WERI-Rb-1 (cell line): ENCODE results near the gene TARBP2.

Source experiments
- DNase-seq: peaks from one replicate; pipeline ENCODE4 v3.0.0-alpha.2; 2020
- H3K27ac ChIP-seq: fragments of 250-450 bp; sonication (Bioruptor Pico); 2 replicates; pipeline ENCODE4 v1.5.1; 2020; ENCODE audit warnings: mild to moderate bottlenecking, moderate library complexity
- H3K27me3 ChIP-seq: fragments of 250-450 bp; sonication (Bioruptor Pico); 2 replicates; pipeline ENCODE4 v1.5.1; 2021; ENCODE audit warnings: mild to moderate bottlenecking, low read depth, moderate library complexity; ENCODE audit not compliant: insufficient read depth, severe bottlenecking
- H3K36me3 ChIP-seq: fragments of 250-450 bp; sonication (Bioruptor Pico); 2 replicates; pipeline ENCODE4 v1.5.1; 2020; ENCODE audit warnings: mild to moderate bottlenecking, moderate library complexity
- H3K4me3 ChIP-seq: 2 replicates; pipeline ENCODE4 v1.5.1; 2011; ENCODE audit warnings: low read depth, mild to moderate bottlenecking, control low read depth, low read length
- H3K9me3 ChIP-seq: fragments of 250-450 bp; sonication (Bioruptor Pico); 2 replicates; pipeline ENCODE4 v1.5.1; 2021; ENCODE audit warnings: mild to moderate bottlenecking, moderate library complexity; ENCODE audit not compliant: severe bottlenecking
- CTCF ChIP-seq: IDR thresholded peaks from 2 replicates; pipeline ENCODE4 v1.5.1; 2011; ENCODE audit warnings: low read depth, mild to moderate bottlenecking, control low read depth, inconsistent platforms, low read length

TARBP2 gene

DNA sequence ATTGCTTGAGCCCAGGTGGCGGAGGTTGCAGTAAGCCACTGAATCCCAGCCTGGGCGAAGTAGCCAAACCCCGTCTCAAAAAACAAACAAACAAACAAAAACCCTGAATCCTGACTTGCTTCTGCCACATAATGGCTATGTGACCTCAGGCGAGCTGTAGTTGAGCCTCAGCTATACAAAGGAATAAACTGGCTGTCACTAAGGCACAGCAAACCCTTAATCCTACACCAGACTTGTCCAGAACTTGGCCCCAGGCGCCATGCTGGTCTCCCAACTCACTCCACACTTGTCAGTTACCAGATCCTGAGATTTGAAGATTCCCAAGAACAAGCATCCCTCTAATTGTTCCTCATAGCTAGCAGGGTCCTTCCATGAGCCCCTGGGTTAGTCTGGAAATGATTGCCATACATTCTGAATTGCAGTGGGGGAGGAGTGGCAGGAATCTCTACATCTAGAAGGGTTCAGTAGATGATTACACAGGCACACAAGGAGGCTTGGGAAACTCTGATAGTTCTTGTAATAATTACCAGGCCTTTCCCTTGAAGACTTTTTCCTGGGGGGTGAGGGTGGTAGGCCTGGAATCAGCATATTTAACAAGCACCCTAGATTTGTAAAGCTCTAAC is 11.7 kb upstream of the TARBP2 start:
- H3K4me3 ChIP-seq, result no peak overlapping the region
- H3K27me3 ChIP-seq, result no peaks in the 10 kb centered on the region
- no peak overlapping the region for H3K27ac ChIP-seq
- no peaks in the 10 kb centered on the region for H3K9me3 ChIP-seq
- no peak for DNase-seq
- H3K36me3 ChIP-seq, result peaks cover 31% of the 10 kb centered on the region
- TF ChIP-seq CTCF, result no peak

- H3K4me3 ChIP-seq, result peak overlapping the region; percentile 56
- TF ChIP-seq CTCF, result no peak
- peak; percentile 67 for DNase-seq
- peaks cover 7% of the 10 kb centered on the region for H3K36me3 ChIP-seq
- no peaks in the 10 kb centered on the region for H3K27me3 ChIP-seq
- peak overlapping the region; percentile 91 for H3K27ac ChIP-seq
- H3K9me3 ChIP-seq, result no peaks in the 10 kb centered on the region
These were observed 8.9 kb upstream of the TARBP2 start for GRCh38 chr12:53492188-53492587.

DNA sequence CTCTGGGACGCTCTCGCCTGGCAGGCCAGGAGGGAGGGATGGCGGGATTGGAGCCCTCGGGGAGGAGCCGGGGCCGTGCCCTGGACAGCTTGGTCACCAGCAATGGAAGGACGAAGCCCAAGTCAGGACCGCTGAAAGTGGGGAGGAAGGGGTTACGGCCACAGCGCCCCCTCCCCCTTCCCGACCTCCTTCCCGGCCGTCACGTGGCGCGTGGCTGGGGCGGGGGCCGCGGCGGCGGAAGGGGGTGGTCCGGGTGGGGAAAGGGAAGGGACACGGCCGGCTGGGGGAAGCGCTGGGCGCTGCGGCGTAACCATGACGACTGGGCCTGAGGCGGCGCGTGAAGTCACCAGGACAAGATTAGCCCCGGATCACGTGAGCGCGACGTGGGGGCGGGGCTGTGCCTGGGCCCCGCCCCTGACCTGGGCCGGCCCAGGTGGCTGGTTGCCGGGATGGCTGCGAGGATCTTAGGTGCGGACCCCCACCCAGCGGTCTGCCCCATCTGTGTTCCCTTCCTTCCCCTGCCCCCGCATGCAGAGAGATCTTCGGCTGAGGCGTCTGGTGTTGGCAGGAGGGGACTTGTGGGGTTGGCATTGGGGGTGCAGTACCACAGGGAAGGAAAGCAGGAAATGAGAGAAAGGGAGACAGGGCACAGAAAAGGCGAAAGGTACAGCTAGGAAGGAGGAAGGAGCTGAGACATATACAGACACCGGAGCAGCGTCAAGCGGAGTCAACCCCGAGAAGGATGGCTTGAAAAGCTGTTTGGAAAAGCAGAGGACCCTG is 8.1 kb upstream of the TARBP2 start:
- Histone ChIP-seq H3K4me3 (peak overlapping the region; percentile 56), H3K9me3 (no peaks in the 10 kb centered on the region), H3K27ac (peak overlapping the region; percentile 91), H3K36me3 (peaks cover 2% of the 10 kb centered on the region), H3K27me3 (no peaks in the 10 kb centered on the region)
- peak; percentile 97 for DNase-seq
- TF ChIP-seq CTCF, result no peak

GRCh38 chr12:53493610-53494391 is 7.3 kb upstream of the TARBP2 start:
- DNase-seq, result no peak
- Histone ChIP-seq H3K27ac (peak overlapping the region; percentile 79), H3K4me3 (peak overlapping the region; percentile 55), H3K27me3 (no peaks in the 10 kb centered on the region), H3K9me3 (no peaks in the 10 kb centered on the region), H3K36me3 (no peaks in the 10 kb centered on the region)
- no peak for TF ChIP-seq CTCF

DNA sequence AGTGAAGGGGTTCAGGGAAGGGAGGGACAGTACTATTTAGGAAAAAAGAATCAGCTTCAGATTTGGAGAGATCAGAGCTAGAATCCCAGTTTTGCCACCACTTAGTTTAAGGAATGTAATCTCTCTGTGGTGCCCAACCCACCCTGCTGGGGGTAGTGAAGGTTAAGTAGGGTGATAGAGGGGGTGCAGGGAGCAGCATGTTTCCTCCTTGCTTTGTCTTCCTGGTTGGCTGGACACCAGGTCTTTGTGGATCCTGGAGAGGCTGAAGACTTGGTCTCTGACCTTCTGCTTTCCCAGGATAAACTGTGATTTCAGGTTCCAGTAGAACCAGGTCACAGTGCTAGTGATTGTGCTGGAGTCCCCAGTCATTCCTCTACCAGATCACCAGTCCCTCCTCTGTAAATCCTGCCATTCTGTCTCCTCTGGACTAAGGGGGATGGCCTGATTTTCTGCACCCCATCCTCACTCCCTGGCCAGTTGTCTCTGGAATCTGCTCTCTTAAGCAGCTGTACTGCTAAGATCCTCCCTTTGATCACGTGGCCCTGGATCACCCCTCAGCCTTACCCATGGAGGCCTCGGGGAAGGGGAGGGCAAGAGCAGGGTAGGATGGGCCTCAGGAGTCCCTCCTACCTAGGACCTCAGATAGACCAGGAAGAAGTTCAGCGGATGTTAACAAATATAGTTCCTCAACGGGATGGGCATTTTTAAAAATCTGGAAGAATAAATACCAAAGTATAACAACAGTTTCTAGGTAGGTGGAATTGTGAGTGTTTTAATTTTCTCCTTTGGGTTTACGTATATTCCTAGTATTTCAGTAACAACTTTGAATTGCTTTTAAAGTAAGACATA is 5.0 kb upstream of the TARBP2 start:
- H3K27ac ChIP-seq, result peak overlapping the region; percentile 48
- DNase-seq, result peak; percentile 85
- no peak for TF ChIP-seq CTCF
- H3K4me3 ChIP-seq, result no peak overlapping the region
- H3K36me3 ChIP-seq, result no peaks in the 10 kb centered on the region
- no peaks in the 10 kb centered on the region for H3K9me3 ChIP-seq
- H3K27me3 ChIP-seq, result no peaks in the 10 kb centered on the region
